ENCODE measurements around the gene TTC23L.
A peak's percentile ranks its signal among the peaks of the same experiment; 100 is the strongest.

The TTC23L gene

GRCh38 chr5:34899066-34899465 is 60.1 kb downstream of the TTC23L start:
- H3K4me3 ChIP-seq (ENCODE audit: low read depth, low read length), result no peak overlapping the region
- DNase-seq (ENCODE audit: low read depth), result no peak
- TF ChIP-seq CTCF (IDR thresholded peaks at IDR 0.05; ENCODE audit: insufficient read depth, low read depth, low read length, missing control alignments), result no peak

- no peak for DNase-seq (ENCODE audit: low read depth)
- no peak for TF ChIP-seq CTCF (IDR thresholded peaks at IDR 0.05; ENCODE audit: insufficient read depth, low read depth, low read length, missing control alignments)
Measured at GRCh38 chr5:34900652-34901051, 61.7 kb downstream of the TTC23L start.

GRCh38 chr5:34903260-34903659 is 64.3 kb downstream of the TTC23L start:
- no peak for TF ChIP-seq CTCF (IDR thresholded peaks at IDR 0.05; ENCODE audit: insufficient read depth, low read depth, low read length, missing control alignments)
- DNase-seq (ENCODE audit: low read depth), result no peak

More at GRCh38 chr5:34900652-34901051, 61.7 kb downstream of the TTC23L start:
- no peak overlapping the region for H3K4me3 ChIP-seq (ENCODE audit: low read depth, low read length)

GRCh38 chr5:34905564-34905963 is 66.6 kb downstream of the TTC23L start:
- TF ChIP-seq CTCF (IDR thresholded peaks at IDR 0.05; ENCODE audit: insufficient read depth, low read depth, low read length, missing control alignments), result no peak
- DNase-seq (ENCODE audit: low read depth), result no peak
- H3K4me3 ChIP-seq (ENCODE audit: low read depth, low read length), result no peak overlapping the region

More at GRCh38 chr5:34903260-34903659, 64.3 kb downstream of the TTC23L start:
- no peak overlapping the region for H3K4me3 ChIP-seq (ENCODE audit: low read depth, low read length)

GRCh38 chr5:34913072-34913471 is 74.1 kb downstream of the TTC23L start:
- TF ChIP-seq CTCF (IDR thresholded peaks at IDR 0.05; ENCODE audit: insufficient read depth, low read depth, low read length, missing control alignments), result no peak
- no peak overlapping the region for H3K4me3 ChIP-seq (ENCODE audit: low read depth, low read length)
- no peak for DNase-seq (ENCODE audit: low read depth)

- no peak for DNase-seq (ENCODE audit: low read depth)
- TF ChIP-seq CTCF (IDR thresholded peaks at IDR 0.05; ENCODE audit: insufficient read depth, low read depth, low read length, missing control alignments), result no peak
- peak overlapping the region; percentile 68 for H3K4me3 ChIP-seq (ENCODE audit: low read depth, low read length)
Measured at GRCh38 chr5:34914671-34915138, 75.7 kb downstream of the TTC23L start.

- DNase-seq (ENCODE audit: low read depth), result peak; percentile 98
- no peak for TF ChIP-seq CTCF (IDR thresholded peaks at IDR 0.05; ENCODE audit: insufficient read depth, low read depth, low read length, missing control alignments)
- peak within 1 kb of the TSS; percentile 68 for H3K4me3 ChIP-seq (ENCODE audit: low read depth, low read length)
Measured at GRCh38 chr5:34915139-34915855, 76.3 kb downstream of the TTC23L start, which contains the start of the genes BRIX1 and RAD1. TSS of gene BRIX1 (plus strand) at chr5:34915711. CDS start at chr5:34915739, 28 bp downstream. TSS of gene RAD1 (minus strand) at chr5:34915504. CDS start at chr5:34914892, 612 bp downstream.

Measured in GM12865 (cell line).